GM21526 (cell line): Measurements from ENCODE around the gene CLHC1.

ENCODE experiments used
- ATAC-seq: cut with Tn5 transposase; IDR thresholded peaks from one replicate; pipeline ENCODE4 v1.9.1; 2021; ENCODE audit warnings: moderate library complexity; ENCODE audit not compliant: unreplicated experiment, low FRiP score

The CLHC1 gene

DNA sequence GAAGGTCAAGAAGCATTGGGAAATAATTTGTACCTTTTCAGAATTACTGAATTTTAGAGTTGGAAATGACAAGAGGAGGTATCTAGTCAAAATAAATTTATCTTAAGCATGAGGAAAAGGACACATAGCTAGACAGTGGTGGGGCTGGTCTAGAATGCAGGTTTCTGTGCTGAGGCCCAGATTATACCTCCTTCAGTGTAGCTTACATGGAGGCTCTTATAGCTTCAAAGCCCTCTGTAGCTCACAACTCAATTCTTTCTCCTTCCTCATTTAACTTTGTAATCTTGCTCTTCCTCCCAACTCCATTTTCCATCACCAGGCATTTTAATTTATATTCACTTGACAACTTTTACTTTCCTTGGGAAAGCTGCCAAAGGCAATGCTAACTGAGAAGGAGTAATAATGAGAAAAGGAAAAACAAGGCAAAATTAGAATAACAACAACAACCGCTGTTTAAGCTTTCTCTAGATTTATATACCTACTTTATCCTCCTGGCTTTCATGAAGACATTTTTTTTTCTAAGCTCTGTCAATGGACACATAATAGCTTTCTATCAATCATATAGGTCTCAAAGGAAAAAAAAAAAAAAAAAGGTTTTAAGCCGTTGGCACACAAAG, 58.5 kb downstream of the CLHC1 start:
- ATAC-seq = no peak

DNA sequence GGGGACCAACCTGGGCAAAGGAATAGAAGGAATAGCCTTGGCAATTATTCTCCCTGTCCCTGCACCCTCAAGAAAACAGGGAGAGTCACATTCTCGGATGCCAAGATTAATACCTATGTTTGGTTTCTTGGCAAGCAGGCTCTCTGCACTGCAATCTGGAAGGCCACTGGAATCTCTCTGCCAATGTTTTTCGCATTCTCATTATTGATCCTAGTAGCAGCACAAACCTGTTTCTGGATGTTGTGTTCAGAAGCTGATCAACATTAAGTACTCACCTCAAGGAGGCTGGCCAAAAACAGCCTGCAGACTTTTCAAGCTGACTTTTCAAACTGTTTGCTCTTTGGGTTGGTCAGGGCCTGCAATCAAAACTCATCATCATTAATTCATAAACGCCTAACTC, 62.2 kb downstream of the CLHC1 start:
- ATAC-seq = no peak

DNA sequence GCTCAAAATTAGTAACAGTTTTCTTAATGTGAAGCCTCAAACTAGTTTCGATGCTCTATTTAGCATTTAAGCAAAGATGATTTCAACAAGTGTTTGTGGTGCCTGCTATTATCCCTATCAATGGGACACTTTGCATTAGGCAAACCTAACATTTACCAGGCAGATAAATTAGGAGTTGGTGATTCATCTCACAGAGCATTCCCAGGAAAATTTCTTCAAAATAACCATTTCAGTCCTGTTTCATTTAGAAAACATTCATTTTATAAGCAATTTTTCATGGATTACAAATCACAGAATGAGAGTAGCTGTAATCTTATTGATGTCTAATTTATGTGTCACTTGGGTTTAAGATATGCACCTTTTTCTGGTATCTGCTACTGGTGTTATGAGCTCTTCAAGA, 62.7 kb downstream of the CLHC1 start:
- no peak for ATAC-seq

DNA sequence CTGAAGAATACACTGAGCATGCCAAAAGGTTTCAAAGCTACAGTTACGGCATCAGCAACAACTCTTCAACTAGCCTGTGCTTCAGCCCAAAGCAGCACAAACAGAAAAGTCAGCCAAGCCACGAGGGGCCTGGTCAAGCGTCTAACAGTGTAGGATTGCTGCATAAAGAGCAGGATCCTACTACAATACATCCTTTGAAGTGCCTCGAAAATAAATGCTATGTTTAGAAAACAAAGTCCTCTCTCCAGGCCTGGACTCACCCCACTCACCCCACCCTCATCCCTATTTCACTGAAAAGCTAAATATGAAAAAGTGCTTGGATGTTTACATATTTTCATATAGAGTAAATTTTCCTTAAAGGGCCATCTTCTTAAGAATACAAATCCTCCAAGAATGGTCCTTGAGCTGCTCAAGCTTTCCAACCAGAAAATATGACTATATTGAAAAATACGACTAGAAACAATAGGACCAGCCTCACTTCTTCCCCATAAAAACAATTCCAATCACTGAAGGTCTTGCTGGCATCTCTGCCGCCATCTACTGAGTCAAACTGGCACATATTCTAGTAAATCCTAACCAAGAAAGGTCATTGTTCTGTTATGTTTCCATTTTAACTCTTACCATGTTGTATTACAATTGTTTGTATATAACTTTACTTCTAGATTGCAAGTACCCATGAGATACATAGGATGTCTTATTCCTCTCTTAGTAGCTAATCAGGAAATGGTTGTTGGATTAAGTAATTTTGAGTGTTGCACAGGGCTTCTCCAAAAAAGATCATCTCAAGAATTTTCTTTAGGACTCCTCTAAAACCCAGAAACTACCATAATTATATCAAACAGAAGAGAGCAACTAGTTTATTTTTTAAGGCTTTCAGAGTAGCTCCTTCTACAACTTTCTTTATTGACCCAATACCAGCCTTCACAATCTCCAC, 63.6 kb downstream of the CLHC1 start:
- ATAC-seq = no peak

DNA sequence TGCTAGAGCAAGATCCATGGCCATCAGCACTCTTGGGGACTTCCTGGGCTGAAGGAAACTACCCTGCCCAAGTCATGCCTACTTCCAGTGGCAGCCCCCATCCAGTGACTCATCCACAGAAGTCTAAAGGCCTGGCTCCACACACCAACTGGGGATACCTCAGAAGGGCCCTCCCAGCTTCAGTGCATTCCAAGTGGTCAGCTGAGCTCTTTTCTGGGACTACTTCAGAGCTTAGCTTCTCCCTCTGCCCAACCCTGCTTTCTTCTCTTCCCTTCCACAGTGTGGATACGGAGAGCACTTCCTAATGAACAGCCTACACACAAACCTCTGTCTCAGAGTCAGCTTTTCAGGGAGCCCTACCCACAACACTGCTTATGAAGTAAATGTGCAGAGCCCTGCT, 66.5 kb downstream of the CLHC1 start:
- no peak for ATAC-seq

DNA sequence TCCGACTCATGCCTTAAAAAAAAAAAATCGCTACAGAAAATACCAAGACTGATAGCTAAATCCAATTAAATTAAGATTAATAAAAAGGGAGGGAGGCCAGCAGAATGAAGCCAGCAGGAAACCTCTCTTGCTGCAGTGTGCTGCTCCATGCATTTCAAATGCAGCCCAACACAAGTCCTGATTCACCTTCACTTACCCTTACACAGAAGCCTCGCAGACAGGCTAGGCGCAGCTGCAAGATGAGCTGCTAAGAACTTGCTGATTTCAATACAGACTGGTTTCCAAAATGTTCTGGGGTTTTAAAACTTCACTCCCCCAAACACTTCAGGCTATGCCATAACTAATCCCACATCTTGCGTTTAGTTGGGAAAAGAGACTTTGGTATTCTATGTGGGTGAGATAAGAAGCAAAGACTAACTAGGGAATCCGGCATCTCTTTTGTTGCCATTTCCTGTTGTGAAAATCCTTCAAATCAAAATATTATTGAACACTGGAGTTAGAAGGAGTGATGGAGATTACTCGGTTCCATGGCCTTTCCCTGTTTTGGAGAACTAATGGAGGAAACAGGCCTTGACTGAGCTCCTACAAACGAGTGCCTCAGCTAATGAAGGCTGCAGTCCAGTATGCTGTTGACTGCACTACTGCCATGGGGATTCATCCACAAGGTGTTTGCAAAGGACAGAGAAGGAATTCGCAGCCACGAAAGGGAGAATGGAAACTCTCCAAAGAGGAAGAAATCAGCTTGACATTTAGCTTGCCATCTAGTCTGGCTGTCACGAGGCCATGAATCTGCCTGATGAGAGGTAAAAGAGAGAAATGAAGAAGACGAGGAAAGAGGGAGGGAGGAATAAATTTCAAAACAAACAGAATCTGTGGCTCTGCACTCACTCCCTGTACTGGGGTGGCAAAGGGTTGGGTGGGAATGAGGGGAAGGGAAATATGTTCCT, 67.3 kb downstream of the CLHC1 start:
- no peak for ATAC-seq

DNA sequence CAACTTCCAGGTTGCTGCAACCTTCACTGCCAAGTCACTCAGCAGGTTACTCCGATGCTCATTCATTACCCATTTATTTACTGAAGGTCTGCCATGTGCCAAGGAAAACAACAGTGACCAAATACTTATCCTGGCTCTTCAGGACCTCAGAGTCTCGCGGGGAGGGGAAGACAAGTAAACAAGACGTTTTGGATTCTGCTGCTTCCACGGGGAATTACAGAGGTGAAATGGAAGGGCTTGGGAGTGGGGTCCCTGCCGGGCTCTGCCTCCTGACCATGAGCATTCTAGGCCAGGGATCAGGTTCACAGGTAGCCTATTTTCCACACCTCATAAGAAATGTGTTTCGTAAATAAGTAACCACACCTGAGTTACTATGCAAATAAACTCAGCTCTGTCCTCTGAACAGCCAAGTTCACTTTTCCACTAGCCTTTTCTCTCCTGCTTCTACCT, 68.1 kb downstream of the CLHC1 start:
- ATAC-seq = no peak

DNA sequence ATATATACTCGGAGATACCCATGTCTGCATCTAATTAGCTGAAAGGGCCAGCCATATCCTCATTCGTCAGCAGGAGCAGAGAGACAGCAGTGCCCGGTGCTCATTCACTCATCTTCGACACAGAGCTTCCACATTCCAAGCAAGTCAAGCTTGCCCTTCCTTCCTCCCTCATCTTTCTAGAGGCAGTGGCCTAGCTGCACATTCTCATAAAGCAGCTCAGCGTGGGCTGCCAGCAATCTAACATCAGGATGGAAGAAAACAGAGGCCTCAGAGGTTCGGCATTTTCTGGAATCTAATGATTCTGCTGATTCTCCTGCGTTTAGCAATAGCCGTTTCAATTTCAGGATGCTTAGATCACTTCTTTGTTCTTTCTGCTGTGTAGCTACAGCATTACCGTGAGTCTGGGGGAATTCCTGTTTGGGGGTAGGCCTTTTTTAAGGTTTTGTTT, 68.8 kb downstream of the CLHC1 start:
- no peak for ATAC-seq

DNA sequence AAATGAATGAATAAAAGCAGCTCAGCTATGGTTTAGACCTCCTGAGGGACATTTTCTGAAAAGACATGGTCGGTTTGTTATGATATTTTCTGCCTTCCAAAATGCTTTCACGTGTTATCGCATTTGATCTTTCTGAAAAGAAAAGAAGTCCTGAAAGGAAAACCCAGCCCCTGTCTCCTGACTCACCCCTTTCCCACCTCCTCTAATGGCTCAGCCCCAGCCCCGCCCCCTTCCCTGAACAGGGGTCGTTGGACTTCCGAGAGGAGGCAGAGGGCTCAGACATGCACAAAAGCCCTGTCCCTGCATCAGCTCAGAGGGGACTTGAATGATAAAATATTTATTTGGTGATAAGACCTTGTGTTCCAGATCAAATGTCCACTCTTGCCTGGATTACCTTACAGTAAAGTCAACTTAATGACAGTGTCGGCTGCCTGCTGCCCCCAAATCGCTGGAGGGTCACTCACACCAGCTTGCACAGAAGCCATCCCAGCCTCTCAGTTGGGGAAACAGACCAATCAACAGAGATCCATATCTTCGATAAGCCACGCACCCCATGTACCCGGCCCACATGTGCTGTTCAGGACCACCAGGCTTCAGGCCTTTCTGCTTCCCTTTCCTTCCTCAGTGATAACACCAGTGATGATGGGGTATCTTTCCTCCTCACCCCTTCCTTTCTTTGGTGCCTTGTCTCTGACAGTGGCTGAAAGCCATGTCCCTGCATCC, 69.6 kb downstream of the CLHC1 start:
- no peak for ATAC-seq

DNA sequence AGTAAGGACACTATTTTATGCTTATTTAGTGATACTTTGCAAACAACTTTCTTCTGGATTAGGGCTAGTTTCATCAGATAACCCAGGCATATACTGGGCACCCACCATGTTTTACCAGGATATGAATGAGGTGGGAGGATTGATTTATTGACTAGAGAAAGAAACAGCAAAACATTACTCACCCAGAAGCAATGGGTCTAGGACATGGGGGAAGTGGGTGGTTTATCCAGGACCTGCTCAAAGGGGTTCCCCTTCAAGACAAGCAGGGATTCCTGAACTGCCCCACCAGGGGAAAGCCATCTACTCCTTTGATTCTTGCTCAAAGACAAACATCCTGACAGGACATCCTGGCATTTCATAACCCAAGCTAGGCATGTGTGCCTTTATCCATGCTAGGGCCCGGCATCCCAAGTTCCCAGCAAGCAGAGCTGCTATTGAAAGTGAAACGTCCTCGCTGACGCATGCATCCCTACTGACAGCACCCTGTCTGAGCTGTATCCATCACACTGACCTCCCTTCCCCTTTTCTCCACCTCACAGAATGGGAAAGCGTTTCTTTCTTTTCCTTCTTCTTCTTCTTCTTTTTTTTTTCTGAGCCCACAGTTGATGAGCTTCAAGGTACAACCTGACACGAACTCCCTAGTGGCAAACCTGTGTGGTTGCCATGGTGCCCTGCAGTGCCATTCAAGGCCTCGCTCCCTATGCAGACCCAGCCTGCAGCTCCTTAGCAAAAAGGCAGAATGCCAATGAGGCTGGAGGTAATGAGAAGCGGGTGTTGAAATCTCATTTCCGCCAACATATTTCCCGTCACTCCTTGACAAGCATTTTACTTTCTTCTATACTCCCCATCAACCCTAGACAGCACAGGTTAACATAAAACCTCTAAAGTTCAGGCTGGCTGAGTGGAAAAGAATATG, 70.5 kb downstream of the CLHC1 start:
- ATAC-seq = no peak

DNA sequence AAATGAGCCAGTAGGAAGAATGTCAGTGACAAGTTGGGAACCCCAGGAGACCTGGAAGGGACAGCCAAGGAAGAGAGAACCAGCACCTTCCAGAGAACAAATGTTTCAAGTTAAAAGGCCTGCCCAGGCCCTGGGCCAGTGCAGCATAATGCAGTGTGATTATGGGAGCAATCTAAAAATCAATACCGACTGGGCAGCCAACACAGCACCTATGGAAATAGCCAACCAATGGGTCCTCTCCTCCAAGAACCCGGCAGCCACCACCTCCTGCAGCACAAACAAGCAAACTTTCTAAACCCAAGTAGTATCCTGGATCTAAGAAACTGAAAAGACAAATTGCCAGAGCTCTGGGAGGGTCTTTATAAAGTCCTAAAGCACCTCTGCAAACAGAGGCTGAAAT, 71.7 kb downstream of the CLHC1 start:
- ATAC-seq = no peak

DNA sequence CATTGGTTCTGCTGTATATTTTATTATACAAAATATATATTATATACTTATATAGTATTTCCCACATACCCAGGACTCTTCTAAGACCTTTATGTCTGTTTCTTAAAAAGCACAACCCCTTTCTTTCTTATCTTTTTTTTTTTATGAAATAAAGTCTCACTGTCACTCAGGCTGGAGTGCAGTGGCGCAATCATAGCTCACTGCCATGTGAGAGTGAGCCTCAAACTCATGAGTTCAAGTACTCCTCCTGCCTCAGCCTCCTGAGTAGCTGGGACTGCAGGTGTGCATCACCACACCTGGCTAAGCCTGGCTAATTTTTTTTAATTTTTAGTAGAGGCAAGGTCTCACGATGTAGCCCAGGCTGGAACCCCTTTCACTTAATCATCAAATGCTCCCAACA, 72.3 kb downstream of the CLHC1 start:
- ATAC-seq = no peak

DNA sequence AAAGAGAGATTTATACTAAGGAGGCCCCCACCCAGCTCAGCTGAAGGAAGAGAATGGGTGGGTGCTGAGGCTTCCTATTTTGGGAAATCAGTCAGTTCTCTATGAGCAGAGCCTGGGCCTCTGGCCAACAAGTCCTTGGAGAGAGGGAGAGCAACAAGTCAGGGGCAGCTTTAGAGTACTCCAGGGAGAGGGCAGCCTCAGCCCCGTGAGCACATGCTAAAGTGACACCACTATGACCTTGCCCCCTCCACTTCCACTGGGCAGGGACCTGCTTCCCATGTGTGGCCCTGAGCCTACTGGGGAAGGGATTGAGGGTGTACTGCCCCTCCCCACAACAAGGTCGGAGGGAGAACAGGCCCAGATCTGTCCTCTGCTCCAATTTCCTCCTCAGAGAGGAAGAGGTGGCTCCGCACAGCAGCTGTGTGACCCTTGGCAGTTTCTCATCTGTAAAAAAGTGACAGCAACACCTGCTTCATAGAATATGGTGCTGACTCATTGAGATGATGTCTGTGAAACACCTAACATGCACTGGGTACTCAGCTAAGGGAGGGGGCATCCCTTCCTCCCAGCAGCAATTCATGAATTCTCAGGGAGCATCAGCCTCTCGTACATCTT, 72.9 kb downstream of the CLHC1 start:
- no peak for ATAC-seq

DNA sequence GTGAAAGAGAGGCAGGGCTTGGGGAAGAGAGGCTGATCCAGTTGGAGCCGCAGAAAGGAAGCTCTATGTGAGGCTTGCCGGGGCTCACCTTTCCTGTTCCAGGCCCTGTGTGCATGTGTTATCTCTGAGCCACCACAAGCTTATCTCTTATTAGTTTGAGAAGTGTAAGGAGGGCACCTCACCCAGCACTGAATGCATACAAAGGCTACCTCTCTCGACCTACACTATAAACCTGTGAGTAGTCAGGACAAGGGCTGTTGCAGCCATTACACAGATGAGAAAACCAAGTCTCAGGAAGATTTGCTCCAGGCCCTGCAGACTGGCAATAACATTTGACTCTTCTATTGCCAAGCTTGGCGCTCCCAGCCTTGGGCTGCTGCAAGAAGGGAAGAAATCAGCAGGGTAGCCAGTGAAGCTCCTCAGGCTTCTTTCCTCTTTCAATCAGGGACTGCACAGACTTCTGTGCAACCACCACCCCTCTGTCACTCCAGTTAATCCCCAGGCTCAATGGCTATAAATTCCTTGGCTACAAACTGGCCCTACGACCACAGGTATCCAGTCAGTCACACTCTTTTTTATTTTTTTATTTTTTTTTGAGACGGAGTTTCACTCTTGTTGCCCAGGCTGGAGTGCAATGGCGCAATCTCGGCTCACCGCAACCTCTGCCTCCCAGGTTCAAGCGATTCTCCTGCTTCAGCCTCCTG, 73.8 kb downstream of the CLHC1 start:
- ATAC-seq = no peak

DNA sequence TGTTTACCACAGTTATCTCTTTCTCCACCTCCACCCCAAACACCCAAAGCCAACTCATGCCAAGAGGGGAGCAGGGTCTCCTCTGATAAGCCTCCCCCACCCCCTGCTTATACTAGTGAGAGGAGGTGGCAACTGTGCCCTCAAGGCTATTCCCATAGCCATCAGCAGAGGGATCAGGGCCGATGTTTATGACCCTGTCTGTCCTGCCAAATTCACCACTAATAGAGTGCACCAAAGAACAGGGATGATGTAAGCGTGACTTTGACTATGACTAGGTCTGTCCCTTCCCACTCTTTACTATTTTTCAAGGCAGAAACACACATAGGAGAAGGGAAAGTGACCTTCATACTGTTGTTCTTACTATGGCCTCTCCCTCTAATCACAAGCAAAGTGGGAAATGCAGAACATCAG, 74.6 kb downstream of the CLHC1 start:
- ATAC-seq = no peak

DNA sequence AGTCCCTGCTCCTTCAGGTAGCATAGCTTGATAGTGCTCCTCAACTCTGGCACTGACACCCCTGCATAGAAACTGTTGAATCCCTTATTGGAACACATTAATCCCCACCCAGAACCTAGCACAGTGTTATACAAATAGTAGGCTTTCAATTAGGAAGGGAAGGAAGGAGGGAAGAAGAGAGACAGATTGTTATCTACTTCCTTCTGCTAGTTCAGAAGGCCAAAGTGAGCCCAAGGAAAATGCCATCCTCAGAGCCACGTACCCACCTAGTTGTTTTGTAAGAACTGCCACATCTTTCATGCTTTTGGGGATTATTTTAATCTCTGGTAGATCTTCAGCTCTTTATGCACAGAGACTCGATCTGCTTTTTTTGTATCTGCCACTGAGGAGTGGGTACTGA, 75.1 kb downstream of the CLHC1 start:
- ATAC-seq = no peak

DNA sequence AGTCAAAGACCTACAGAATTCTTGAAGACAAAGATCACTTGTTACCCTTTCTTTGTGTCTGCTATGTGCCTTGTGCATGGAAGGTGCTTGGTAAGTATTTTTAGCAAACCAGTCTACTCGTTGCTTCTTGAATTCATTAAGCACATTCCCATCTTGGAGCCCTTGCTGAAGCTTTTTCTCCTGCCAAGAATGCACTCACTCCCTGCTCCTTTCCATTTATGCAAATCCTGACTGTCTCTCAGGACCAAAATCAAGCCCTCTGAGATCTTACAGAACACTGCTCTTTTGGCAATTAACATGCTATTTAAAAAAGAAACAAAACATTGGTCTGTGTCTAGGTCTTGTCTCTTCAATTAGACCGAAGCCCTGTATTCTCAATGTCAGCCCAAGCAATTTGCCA, 75.8 kb downstream of the CLHC1 start:
- no peak for ATAC-seq

DNA sequence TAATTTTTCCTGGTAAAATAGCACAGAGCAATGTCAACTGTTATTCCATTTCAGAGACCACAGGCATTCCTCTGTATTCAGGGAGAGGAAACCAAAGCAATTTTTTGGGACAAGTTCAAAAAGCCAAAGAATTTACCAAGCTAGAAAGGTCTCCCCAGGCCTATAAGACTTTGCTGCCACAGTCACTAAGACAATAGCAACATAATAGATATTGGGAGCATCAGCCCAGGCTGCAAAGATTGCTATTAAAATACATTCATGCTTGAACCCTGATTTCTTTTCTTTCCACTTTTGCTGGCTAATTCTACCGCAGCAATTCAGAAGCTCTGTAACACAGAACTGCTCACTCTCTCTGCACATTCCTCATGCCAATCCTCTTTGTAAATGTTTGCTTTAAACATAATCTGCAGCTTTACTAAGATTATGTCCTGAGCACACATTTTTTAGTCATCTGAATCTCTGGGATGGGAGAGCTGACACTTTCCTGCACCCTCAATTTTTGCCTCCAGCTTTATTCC, 76.3 kb downstream of the CLHC1 start:
- no peak for ATAC-seq
